HepG2 (cell line): ENCODE measurements around the gene PMM2. TPM values are rescaled to one million over a fixed set of nuclear protein-coding genes. Genes with fewer than 3 reads are reported as not detected.

ENCODE experiments used
- EP300 ChIP-seq, 3 experiments: sonication (generic) in 1 of 3; formaldehyde crosslinking in 1 of 3; IDR thresholded peaks; 2 replicates each; pipeline versions ENCODE4 v1.5.1 to v1.6.1; 2011 to 2020; ENCODE audit warnings: low read depth in 2 of 3, low read length in 2 of 3, borderline replicate concordance in 1 of 3, improper control_type of control experiment in 1 of 3, mild to moderate bottlenecking in 1 of 3, missing genetic modification reagents in 1 of 3, moderate library complexity in 1 of 3
- FIP1L1 ChIP-seq: fragments of 200-400 bp; formaldehyde crosslinking; IDR thresholded peaks from 2 replicates; pipeline ENCODE4 v1.6.1; 2018; ENCODE audit warnings: low read depth, mild to moderate bottlenecking, low read length, moderate library complexity, borderline replicate concordance; ENCODE audit not compliant: insufficient read depth
- GABPB1 ChIP-seq: IDR thresholded peaks from 2 replicates; pipeline ENCODE4 v1.6.1; 2016; ENCODE audit warnings: mild to moderate bottlenecking, missing genetic modification reagents, moderate library complexity, missing compliant biosample characterization
- GPN1 ChIP-seq: sonication (generic); formaldehyde crosslinking; IDR thresholded peaks from 2 replicates; pipeline ENCODE4 v1.5.1; 2020; ENCODE audit warnings: missing genetic modification reagents, borderline replicate concordance
- HDAC1 ChIP-seq: sonication (generic); formaldehyde crosslinking; IDR thresholded peaks from 2 replicates; pipeline ENCODE4 v1.5.1; 2020; ENCODE audit warnings: mild to moderate bottlenecking, missing genetic modification reagents
- HMG20B ChIP-seq: conservative IDR thresholded peaks from 2 replicates; pipeline ENCODE4 v1.6.1; 2016; ENCODE audit warnings: missing genetic modification reagents, missing compliant biosample characterization
- MED1 ChIP-seq: sonication (generic); formaldehyde crosslinking; IDR thresholded peaks from 2 replicates; pipeline ENCODE4 v1.4.0; 2020; ENCODE audit warnings: missing genetic modification reagents
- NBN ChIP-seq: fragments of 450-650 bp; conservative IDR thresholded peaks from 2 replicates; pipeline ENCODE4 v1.6.1; 2017
- NFRKB ChIP-seq: fragments of 450-650 bp; IDR thresholded peaks from 2 replicates; pipeline ENCODE4 v1.6.1; 2017
- PHF21A ChIP-seq: sonication (generic); formaldehyde crosslinking; IDR thresholded peaks from 2 replicates; pipeline ENCODE4 v1.5.0; 2020; ENCODE audit warnings: mild to moderate bottlenecking, missing genetic modification reagents
- PRMT3 ChIP-seq: sonication (generic); formaldehyde crosslinking; IDR thresholded peaks from 2 replicates; pipeline ENCODE4 v1.8.1; 2022; ENCODE audit warnings: low read depth, mild to moderate bottlenecking, moderate library complexity, missing genetic modification reagents, borderline replicate concordance
- SALL1 ChIP-seq: sonication (generic); formaldehyde crosslinking; IDR thresholded peaks from 2 replicates; pipeline ENCODE4 v1.8.0; 2022; ENCODE audit warnings: mild to moderate bottlenecking, missing genetic modification reagents
- STAT5B ChIP-seq: sonication (generic); formaldehyde crosslinking; IDR thresholded peaks from 2 replicates; pipeline ENCODE4 v1.4.0; 2020; ENCODE audit warnings: missing genetic modification reagents
- THYN1 ChIP-seq: sonication (generic); formaldehyde crosslinking; IDR thresholded peaks from 2 replicates; pipeline ENCODE4 v1.8.1; 2023; ENCODE audit warnings: low read depth, mild to moderate bottlenecking, moderate library complexity, missing genetic modification reagents, borderline replicate concordance
- ZNF282 ChIP-seq: fragments of 450-650 bp; IDR thresholded peaks from 2 replicates; pipeline ENCODE4 v1.6.1; 2018; ENCODE audit not compliant: partially characterized antibody
- ZNF484 ChIP-seq: sonication (generic); formaldehyde crosslinking; IDR thresholded peaks from 2 replicates; pipeline ENCODE4 v1.5.1; 2020; ENCODE audit warnings: mild to moderate bottlenecking, low read depth, missing genetic modification reagents, borderline replicate concordance
- polyA plus RNA-seq, 8 experiments: library from polyadenylated mRNA; depleted of rRNA in 3 of 8; stranded (reverse) in 7 of 8; unstranded in 1 of 8; fragments of >200 nt; fragmentation: Illumina TruSeq in 4 of 8; extraction: Trizol in 4 of 8; gene quantifications; 2 replicates each; pipeline versions ENCODE4 v1.2.1 to v1.2.3, GENCODE V29; 2011 to 2016; ENCODE audit warnings: low read depth in 4 of 8, missing spikeins in 1 of 8, mixed read lengths in 1 of 8; ENCODE audit not compliant: insufficient read depth in 1 of 8
- total RNA-seq, 5 experiments: library from RNA; depleted of rRNA; stranded (reverse); fragments of >200 nt; fragmentation: Illumina TruSeq; extraction: Trizol; gene quantifications; 2 replicates each; pipeline ENCODE4 v1.2.3, GENCODE V29; 2016; ENCODE audit warnings: low read depth in 1 of 5
- TF ChIP-seq, protein P1 (sequence below): sonication (generic); formaldehyde crosslinking; IDR thresholded peaks from 2 replicates; pipeline ENCODE4 v1.4.0; 2020; ENCODE audit warnings: missing genetic modification reagents
- TF ChIP-seq, protein P2 (sequence below): sonication (generic); formaldehyde crosslinking; IDR thresholded peaks from 2 replicates; pipeline ENCODE4 v1.4.0; 2020; ENCODE audit warnings: low read depth, missing genetic modification reagents
- TF ChIP-seq, protein P3 (sequence below): IDR thresholded peaks from 2 replicates; pipeline ENCODE4 v1.6.1; 2016; ENCODE audit warnings: mild to moderate bottlenecking
- TF ChIP-seq, protein P4 (sequence below): sonication (generic); formaldehyde crosslinking; IDR thresholded peaks from 2 replicates; pipeline ENCODE4 v1.4.0; 2020; ENCODE audit warnings: missing genetic modification reagents

PMM2 gene
- total and polyA plus RNA-seq, 2 of the 13 experiments (the other 11 are each of a cell fraction or from before 2014, with no cell fraction given), result 52.2 to 93.7 TPM

DNA sequence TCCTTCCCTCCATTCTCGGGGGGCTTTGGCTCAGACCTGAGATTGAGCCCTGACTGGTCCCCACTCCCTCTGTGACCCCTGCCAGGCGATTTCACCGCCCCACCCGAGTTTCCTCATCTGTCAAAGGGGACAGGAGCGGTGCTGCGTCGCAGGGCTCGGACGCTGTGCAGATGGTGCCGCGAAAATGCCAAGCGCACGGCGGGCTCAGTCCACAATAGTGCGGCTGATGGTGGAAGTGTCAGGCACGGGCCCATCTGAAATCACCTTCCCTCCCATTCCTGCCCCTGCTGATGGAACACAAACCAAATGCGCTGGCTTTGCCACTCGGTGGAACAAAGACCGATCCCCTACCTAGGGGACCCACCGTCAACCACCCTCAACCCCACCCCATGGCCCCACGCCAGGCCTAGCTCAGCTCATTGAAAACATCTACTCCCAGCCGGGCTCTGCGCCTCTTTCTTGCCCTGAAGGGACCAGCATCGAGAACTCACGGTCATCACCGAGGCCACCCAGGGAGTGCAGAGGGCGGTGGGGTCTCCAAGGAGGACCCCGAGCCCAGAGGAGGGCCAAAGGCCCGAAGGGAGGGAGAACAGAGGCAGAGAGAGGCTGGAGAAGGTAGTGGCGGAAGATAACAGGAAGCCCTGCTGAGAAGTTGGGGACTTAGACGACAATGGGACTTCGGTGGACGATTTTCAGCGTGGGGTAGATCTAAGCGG is 69.7 kb downstream of the PMM2 start (continued):
- peak; percentile 68; the same call in 1 of the 2 replicates for TF ChIP-seq HDAC1 (CRISPR knock-in tag)
- TF ChIP-seq, protein P1, sequence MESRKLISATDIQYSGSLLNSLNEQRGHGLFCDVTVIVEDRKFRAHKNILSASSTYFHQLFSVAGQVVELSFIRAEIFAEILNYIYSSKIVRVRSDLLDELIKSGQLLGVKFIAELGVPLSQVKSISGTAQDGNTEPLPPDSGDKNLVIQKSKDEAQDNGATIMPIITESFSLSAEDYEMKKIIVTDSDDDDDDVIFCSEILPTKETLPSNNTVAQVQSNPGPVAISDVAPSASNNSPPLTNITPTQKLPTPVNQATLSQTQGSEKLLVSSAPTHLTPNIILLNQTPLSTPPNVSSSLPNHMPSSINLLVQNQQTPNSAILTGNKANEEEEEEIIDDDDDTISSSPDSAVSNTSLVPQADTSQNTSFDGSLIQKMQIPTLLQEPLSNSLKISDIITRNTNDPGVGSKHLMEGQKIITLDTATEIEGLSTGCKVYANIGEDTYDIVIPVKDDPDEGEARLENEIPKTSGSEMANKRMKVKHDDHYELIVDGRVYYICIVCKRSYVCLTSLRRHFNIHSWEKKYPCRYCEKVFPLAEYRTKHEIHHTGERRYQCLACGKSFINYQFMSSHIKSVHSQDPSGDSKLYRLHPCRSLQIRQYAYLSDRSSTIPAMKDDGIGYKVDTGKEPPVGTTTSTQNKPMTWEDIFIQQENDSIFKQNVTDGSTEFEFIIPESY (CRISPR knock-in tag), result no peak
- no peak; the same call in 1 of the 2 replicates for TF ChIP-seq STAT5B (CRISPR knock-in tag)
- peak; percentile 63; the same call in 1 of the 2 replicates for TF ChIP-seq PHF21A (CRISPR knock-in tag)
- no peak for TF ChIP-seq EP300 (IDR thresholded peaks at IDR 0.05; ENCODE audit: low read depth in 2 of 2, low read length in 2 of 2)
- 0 out of 2 replicates have a peak, but pooled peaks have one; percentile 10 for TF ChIP-seq EP300 (CRISPR knock-in tag; IDR thresholded peaks at IDR 0.05; ENCODE audit: borderline replicate concordance)
- TF ChIP-seq HMG20B (CRISPR knock-in tag), result no peak
- no peak for TF ChIP-seq FIP1L1
- TF ChIP-seq ZNF282, result no peak
- TF ChIP-seq PRMT3 (CRISPR knock-in tag), result no peak
- peak; percentile 21 for TF ChIP-seq SALL1 (CRISPR knock-in tag)
- no peak for TF ChIP-seq NFRKB
- TF ChIP-seq NBN, result no peak
- TF ChIP-seq, protein P2, sequence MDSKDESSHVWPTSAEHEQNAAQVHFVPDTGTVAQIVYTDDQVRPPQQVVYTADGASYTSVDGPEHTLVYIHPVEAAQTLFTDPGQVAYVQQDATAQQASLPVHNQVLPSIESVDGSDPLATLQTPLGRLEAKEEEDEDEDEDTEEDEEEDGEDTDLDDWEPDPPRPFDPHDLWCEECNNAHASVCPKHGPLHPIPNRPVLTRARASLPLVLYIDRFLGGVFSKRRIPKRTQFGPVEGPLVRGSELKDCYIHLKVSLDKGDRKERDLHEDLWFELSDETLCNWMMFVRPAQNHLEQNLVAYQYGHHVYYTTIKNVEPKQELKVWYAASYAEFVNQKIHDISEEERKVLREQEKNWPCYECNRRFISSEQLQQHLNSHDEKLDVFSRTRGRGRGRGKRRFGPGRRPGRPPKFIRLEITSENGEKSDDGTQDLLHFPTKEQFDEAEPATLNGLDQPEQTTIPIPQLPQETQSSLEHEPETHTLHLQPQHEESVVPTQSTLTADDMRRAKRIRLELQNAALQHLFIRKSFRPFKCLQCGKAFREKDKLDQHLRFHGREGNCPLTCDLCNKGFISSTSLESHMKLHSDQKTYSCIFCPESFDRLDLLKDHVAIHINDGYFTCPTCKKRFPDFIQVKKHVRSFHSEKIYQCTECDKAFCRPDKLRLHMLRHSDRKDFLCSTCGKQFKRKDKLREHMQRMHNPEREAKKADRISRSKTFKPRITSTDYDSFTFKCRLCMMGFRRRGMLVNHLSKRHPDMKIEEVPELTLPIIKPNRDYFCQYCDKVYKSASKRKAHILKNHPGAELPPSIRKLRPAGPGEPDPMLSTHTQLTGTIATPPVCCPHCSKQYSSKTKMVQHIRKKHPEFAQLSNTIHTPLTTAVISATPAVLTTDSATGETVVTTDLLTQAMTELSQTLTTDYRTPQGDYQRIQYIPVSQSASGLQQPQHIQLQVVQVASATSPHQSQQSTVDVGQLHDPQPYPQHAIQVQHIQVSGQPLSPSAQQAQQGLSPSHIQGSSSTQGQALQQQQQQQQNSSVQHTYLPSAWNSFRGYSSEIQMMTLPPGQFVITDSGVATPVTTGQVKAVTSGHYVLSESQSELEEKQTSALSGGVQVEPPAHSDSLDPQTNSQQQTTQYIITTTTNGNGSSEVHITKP (CRISPR knock-in tag), result no peak
- TF ChIP-seq, protein P3, sequence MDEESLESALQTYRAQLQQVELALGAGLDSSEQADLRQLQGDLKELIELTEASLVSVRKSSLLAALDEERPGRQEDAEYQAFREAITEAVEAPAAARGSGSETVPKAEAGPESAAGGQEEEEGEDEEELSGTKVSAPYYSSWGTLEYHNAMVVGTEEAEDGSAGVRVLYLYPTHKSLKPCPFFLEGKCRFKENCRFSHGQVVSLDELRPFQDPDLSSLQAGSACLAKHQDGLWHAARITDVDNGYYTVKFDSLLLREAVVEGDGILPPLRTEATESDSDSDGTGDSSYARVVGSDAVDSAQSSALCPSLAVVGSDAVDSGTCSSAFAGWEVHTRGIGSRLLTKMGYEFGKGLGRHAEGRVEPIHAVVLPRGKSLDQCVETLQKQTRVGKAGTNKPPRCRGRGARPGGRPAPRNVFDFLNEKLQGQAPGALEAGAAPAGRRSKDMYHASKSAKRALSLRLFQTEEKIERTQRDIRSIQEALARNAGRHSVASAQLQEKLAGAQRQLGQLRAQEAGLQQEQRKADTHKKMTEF (CRISPR knock-in tag), result 0 out of 2 replicates have a peak, but pooled peaks have one; percentile 37
- TF ChIP-seq GABPB1, result no peak
- peak; percentile 17; the same call in 1 of the 2 replicates for TF ChIP-seq GPN1
- TF ChIP-seq, protein P4, sequence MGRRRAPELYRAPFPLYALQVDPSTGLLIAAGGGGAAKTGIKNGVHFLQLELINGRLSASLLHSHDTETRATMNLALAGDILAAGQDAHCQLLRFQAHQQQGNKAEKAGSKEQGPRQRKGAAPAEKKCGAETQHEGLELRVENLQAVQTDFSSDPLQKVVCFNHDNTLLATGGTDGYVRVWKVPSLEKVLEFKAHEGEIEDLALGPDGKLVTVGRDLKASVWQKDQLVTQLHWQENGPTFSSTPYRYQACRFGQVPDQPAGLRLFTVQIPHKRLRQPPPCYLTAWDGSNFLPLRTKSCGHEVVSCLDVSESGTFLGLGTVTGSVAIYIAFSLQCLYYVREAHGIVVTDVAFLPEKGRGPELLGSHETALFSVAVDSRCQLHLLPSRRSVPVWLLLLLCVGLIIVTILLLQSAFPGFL (CRISPR knock-in tag), result no peak
- TF ChIP-seq MED1, result peak; percentile 29; the same call in 1 of the 2 replicates
- TF ChIP-seq THYN1 (CRISPR knock-in tag), result no peak
- TF ChIP-seq ZNF484 (CRISPR knock-in tag), result no peak
